Hematopoietic multipotent progenitor cell treated with erythropoietin and hydrocortisone succinate and interleukin-3 and kit ligand, for 15 days (in vitro differentiated cells): ENCODE measurements around the gene GFOD1.

Experiments
- DNase-seq: peaks from one replicate; pipeline ENCODE4 v3.0.0-alpha.2; 2015; ENCODE audit warnings: low spot score

Gene GFOD1

DNA sequence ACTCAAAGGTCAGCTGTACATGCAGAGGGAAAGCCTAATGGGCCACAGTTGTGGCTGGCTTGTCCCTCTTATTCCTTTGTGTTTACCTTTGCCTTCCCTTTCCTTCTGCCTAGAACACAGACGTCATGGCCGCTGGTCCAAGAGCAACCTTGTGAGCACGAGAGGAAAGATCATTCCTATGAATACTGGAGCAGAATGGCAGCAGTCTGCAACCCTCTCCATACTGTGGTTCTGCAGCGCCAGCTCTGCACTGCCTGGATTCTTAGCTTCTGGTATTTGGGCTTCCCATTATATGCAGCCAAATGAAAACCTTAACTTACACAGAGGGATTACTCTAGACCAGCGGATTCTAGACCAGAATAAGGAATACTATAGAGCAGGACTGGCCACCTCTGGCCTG, 171.5 kb downstream of the GFOD1 start:
- DNase-seq: no peak

DNA sequence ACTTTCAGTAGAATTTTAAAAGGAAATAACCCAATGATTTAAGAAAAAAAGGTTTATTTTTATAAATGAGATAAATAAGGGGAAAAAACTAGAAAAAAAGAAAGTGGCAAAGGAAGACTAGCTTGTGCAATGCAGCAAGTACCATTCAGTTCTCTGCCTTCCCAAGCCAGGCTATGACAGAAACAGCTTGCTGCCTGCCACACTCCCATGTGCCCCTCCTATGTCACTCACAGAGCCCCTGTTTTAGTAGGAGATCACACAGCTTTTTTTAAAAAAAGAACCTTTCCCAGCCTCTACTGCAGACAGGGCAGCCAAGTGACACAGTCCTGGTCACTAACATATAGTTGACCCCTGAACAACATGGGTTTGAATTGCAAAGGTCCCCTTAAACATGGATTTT, 172.6 kb downstream of the GFOD1 start:
- no peak for DNase-seq

DNA sequence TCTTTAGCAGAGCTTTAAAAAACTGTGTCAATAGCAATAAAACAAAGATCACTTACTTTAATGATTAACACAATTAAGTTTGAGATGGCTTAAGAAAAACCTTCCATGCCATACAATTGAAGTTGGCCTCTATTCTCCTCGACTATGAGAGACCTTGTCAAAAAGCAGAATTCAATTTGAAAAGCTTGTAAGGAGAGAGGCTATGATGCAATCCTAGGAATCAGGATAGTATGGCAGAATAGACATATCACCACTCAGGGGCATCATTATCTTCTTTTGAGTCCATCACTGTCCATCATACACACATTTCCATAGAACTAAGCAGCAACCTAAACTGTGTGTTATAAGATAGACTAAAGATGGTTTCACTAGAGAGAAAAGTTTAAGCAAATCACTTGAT, 176.2 kb downstream of the GFOD1 start:
- no peak for DNase-seq

DNA sequence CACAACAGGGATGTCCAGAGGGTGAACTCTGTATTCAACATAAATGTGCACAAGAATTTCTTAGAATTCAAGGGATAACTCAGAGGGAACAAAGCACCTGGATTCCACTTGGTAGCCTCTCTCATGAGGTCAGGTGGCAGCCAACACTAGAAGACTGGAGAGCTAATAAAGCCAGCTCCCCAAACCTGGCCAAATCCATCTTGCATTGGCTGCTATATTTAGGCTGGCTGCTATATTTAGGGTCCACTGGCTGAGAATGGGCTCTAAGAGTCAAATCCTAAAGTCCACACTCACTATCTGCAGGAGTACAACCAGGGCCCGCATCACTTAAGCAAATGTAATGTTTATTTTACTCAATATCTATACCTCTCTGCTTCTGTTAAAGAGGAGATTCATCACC, 179.1 kb downstream of the GFOD1 start:
- no peak for DNase-seq
